ENCODE results near the gene PRKRA.
"Not testable (repeated sequence)": the region's sequence is repeated elsewhere in the genome, so short reads cannot be mapped to it uniquely, and the experiment has no call there.

PRKRA gene

GRCh38 chr2:178457390-178457886 is 6.5 kb upstream of the PRKRA start:
- no peak for DNase-seq (ENCODE audit: low read depth)

- DNase-seq (ENCODE audit: low read depth), result no peak
Measured at GRCh38 chr2:178455947-178456346, 5.0 kb upstream of the PRKRA start.

- no peak for DNase-seq (ENCODE audit: low read depth)
Measured at GRCh38 chr2:178452870-178453269, 1.9 kb upstream of the PRKRA start.

- DNase-seq (ENCODE audit: low read depth), result no peak
Measured at GRCh38 chr2:178452334-178452733, 1.4 kb upstream of the PRKRA start.

GRCh38 chr2:178450524-178450773 is 526 bp downstream of the PRKRA start:
- DNase-seq (ENCODE audit: low read depth), result no peak

- peak; percentile 6 for DNase-seq (ENCODE audit: low read depth)
Measured at GRCh38 chr2:178449700-178450523, 1.1 kb downstream of the PRKRA start.

GRCh38 chr2:178448968-178449661 is 1.9 kb downstream of the PRKRA start:
- no peak for DNase-seq (ENCODE audit: low read depth)

- no peak for DNase-seq (ENCODE audit: low read depth)
Measured at GRCh38 chr2:178441426-178441825, 9.5 kb downstream of the PRKRA start.

- DNase-seq (ENCODE audit: low read depth), result no peak
Measured at GRCh38 chr2:178436662-178437061, 14.3 kb downstream of the PRKRA start.

GRCh38 chr2:178429336-178429735 is 21.6 kb downstream of the PRKRA start:
- no peak for DNase-seq (ENCODE audit: low read depth)

- no peak for DNase-seq (ENCODE audit: low read depth)
Measured at GRCh38 chr2:178428396-178428806, 22.6 kb downstream of the PRKRA start.

- no peak for DNase-seq (ENCODE audit: low read depth)
Measured at GRCh38 chr2:178427458-178427857, 23.5 kb downstream of the PRKRA start.

GRCh38 chr2:178426388-178426787 is 24.6 kb downstream of the PRKRA start:
- peak; percentile 15 for DNase-seq (ENCODE audit: low read depth)

- DNase-seq (ENCODE audit: low read depth), result no peak
Measured at GRCh38 chr2:178425255-178425827, 25.6 kb downstream of the PRKRA start.

- DNase-seq (ENCODE audit: low read depth), result not testable (repeated sequence)
Measured at GRCh38 chr2:178423746-178424145, 27.2 kb downstream of the PRKRA start.

- no peak for DNase-seq (ENCODE audit: low read depth)
Measured at GRCh38 chr2:178422097-178422496, 28.9 kb downstream of the PRKRA start.

GRCh38 chr2:178420463-178420999 is 30.4 kb downstream of the PRKRA start:
- no peak for DNase-seq (ENCODE audit: low read depth)

- peak; percentile 30 for DNase-seq (ENCODE audit: low read depth)
Measured at GRCh38 chr2:178419123-178419522, 31.9 kb downstream of the PRKRA start.

- peak; percentile 81 for DNase-seq (ENCODE audit: low read depth)
Measured at GRCh38 chr2:178418426-178418825, 32.5 kb downstream of the PRKRA start.

- no peak for DNase-seq (ENCODE audit: low read depth)
Measured at GRCh38 chr2:178417916-178418315, 33.1 kb downstream of the PRKRA start.

- DNase-seq (ENCODE audit: low read depth), result no peak
Measured at GRCh38 chr2:178415979-178416378, 35.0 kb downstream of the PRKRA start.

- DNase-seq (ENCODE audit: low read depth), result peak; percentile 90
Measured at GRCh38 chr2:178414266-178415247, 36.4 kb downstream of the PRKRA start.
